Osteocyte (in vitro differentiated cells): ENCODE results near the gene HLA-DQA1. TPM values are rescaled to one million over a fixed set of nuclear protein-coding genes. Genes with fewer than 3 reads are reported as not detected.

Experiments
- DNase-seq: peaks from one replicate; pipeline ENCODE4 v3.0.0; 2021; ENCODE audit warnings: mixed read lengths; ENCODE audit not compliant: unreplicated experiment; ENCODE audit errors: extremely low spot score
- H3K27ac Mint-ChIP-seq: one replicate; pipeline ENCODE4 v1.8.0; 2021; ENCODE audit warnings: mild to moderate bottlenecking, mixed read lengths; ENCODE audit not compliant: unreplicated experiment
- H3K27me3 Mint-ChIP-seq: one replicate; pipeline ENCODE4 v1.8.0; 2021; ENCODE audit warnings: mixed read lengths; ENCODE audit not compliant: unreplicated experiment
- H3K36me3 Mint-ChIP-seq: one replicate; pipeline ENCODE4 v1.8.0; 2021; ENCODE audit warnings: mixed read lengths; ENCODE audit not compliant: unreplicated experiment
- H3K4me1 Mint-ChIP-seq: one replicate; pipeline ENCODE4 v1.8.0; 2021; ENCODE audit warnings: mixed read lengths; ENCODE audit not compliant: unreplicated experiment
- H3K4me3 Mint-ChIP-seq: one replicate; pipeline ENCODE4 v1.8.0; 2021; ENCODE audit warnings: mild to moderate bottlenecking, moderate library complexity, mixed read lengths; ENCODE audit not compliant: unreplicated experiment
- H3K9me3 Mint-ChIP-seq: one replicate; pipeline ENCODE4 v1.8.0; 2021; ENCODE audit warnings: mixed read lengths; ENCODE audit not compliant: unreplicated experiment
- CTCF ChIP-seq: fragments of 200-600 bp; sonication (generic); IDR thresholded peaks from 2 replicates; pipeline ENCODE4 v1.5.0; 2021; ENCODE audit warnings: antibody characterized with exemption, mild to moderate bottlenecking, moderate library complexity
- total RNA-seq: library from RNA; stranded (reverse); gene quantifications from 2 replicates; pipeline ENCODE4 v1.2.1, GENCODE V29; 2021

HLA-DQA1 gene
- total RNA-seq, 1 donor from 2014 or later, result not detected

GRCh38 chr6:32692019-32692418 lies 54.8 kb downstream of the HLA-DQA1 start:
- Mint-ChIP-seq H3K4me3 (no peak overlapping the region), H3K9me3 (peaks cover 14% of the 10 kb centered on the region), H3K27ac (no peak overlapping the region), H3K36me3 (no peaks in the 10 kb centered on the region), H3K4me1 (no peaks in the 10 kb centered on the region), H3K27me3 (peaks cover 32% of the 10 kb centered on the region)
- DNase-seq, result no peak
- no peak for TF ChIP-seq CTCF

Other genes starting within 250 kb of the HLA-DQA1 start
- gene BTNL2, start 230.2 kb upstream of the HLA-DQA1 start, total RNA-seq, result not detected in 2 replicates
- gene HLA-DRA, start 197.5 kb upstream of the HLA-DQA1 start, total RNA-seq, result not detected in 2 replicates
- not detected in 2 replicates for gene HLA-DRB5, start 107.1 kb upstream of the HLA-DQA1 start, total RNA-seq
- not detected in 2 replicates for gene HLA-DRB1, start 47.6 kb upstream of the HLA-DQA1 start, total RNA-seq
- not detected in 2 replicates for gene HLA-DQB1, start 29.3 kb downstream of the HLA-DQA1 start, total RNA-seq
- not detected in 2 replicates for gene HLA-DQA2, start 104.0 kb downstream of the HLA-DQA1 start, total RNA-seq
- gene HLA-DQB2, start 126.1 kb downstream of the HLA-DQA1 start, total RNA-seq, result not detected in 2 replicates
- gene HLA-DOB, start 179.6 kb downstream of the HLA-DQA1 start, total RNA-seq, result 0.24 and 0.57 TPM in 2 replicates
- gene TAP2, start 201.3 kb downstream of the HLA-DQA1 start, total RNA-seq, result 50.1 and 51.9 TPM in 2 replicates
- 66.1 and 68.8 TPM in 2 replicates for gene PSMB8, start 206.6 kb downstream of the HLA-DQA1 start, total RNA-seq
- 33.2 and 34.5 TPM in 2 replicates for gene TAP1, start 216.3 kb downstream of the HLA-DQA1 start, total RNA-seq
- gene PSMB9, start 216.8 kb downstream of the HLA-DQA1 start, total RNA-seq, result 20.8 and 26.2 TPM in 2 replicates